ENCODE data around the gene MID2. TPM values are rescaled to one million over a fixed set of nuclear protein-coding genes. Genes with fewer than 3 reads are reported as not detected.

Gene MID2
- total RNA-seq, 1 experiment from 2014 or later, result 5.1 TPM

GRCh38 chrX:107826238-107827029 lies 768 bp downstream of the MID2 start:
- Histone ChIP-seq H3K9me2 (ENCODE audit: insufficient read depth) (no peaks in the 10 kb centered on the region), H3K4me3 (replicated peaks in 1 of 2; ENCODE audit: low read depth in 1 of 2, low read length in 2 of 2) (peak overlapping the region; percentile 49 to 60), H3K36me3 (ENCODE audit: control insufficient read depth in 1 of 2, insufficient read depth in 2 of 2, low read length in 2 of 2) (no peaks in the 10 kb centered on the region), H3K4me1 (ENCODE audit: control insufficient read depth in 1 of 2, insufficient read depth in 2 of 2, low read length in 2 of 2) (peaks cover 4 to 5% of the 10 kb centered on the region in 2 experiments; a peak in 2 of 4 replicates), H3K27me3 (ENCODE audit: insufficient read depth, low read length) (no peaks in the 10 kb centered on the region), H3K79me2 (ENCODE audit: insufficient read depth, low read length) (no peaks in the 10 kb centered on the region), H2AFZ (ENCODE audit: low read depth, low read length, poor library complexity, severe bottlenecking) (no peak overlapping the region), H3K27ac (ENCODE audit: low read depth, low read length) (peak overlapping the region; percentile 55), H3K4me2 (ENCODE audit: low read length) (peak overlapping the region; percentile 79), H4K20me1 (ENCODE audit: insufficient read depth) (no peaks in the 10 kb centered on the region), H3K9me3 (ENCODE audit: control insufficient read depth in 1 of 2, insufficient read depth in 1 of 2, low read depth in 1 of 2, low read length in 2 of 2) (no peaks in the 10 kb centered on the region), H3K9ac (ENCODE audit: low read length) (peak overlapping the region; percentile 47)
- TF ChIP-seq ZFX (IDR thresholded peaks at IDR 0.05) (peak; percentile 75), TCF7L2 (IDR thresholded peaks at IDR 0.05; ENCODE audit: borderline replicate concordance, extremely low read depth, insufficient read depth, insufficient read length) (no peak), MAX (IDR thresholded peaks at IDR 0.05) (0 out of 2 replicates have a peak, but pooled peaks have one; percentile 50)
- intact Hi-C loops (cut with micrococcal nuclease), result no loop called here
- ChIA-PET CTCF (no interaction called here), RAD21 (ENCODE audit: low non-redundant PET in 1 of 2, low total read pairs in 2 of 2, uncharacterized antibody in 2 of 2, unreplicated experiment in 2 of 2) (no interaction called here), POLR2A (no interaction called here)
- ATAC-seq (peak; percentile 74), DNase-seq (ENCODE audit: low read depth, low spot score) (no peak)
- no TSS peak for BruUV-seq (replicated peaks)

- no peaks in the 10 kb centered on the region for H4K20me1 ChIP-seq (ENCODE audit: insufficient read depth)
- ChIA-PET POLR2A (no interaction called here), CTCF (no interaction called here), RAD21 (ENCODE audit: low non-redundant PET in 1 of 2, low total read pairs in 2 of 2, uncharacterized antibody in 2 of 2, unreplicated experiment in 2 of 2) (no interaction called here)
- H3K4me2 ChIP-seq (ENCODE audit: low read length), result peak overlapping the region; percentile 79
- no peaks in the 10 kb centered on the region for H3K36me3 ChIP-seq (ENCODE audit: control insufficient read depth in 1 of 2, insufficient read depth in 2 of 2, low read length in 2 of 2)
- peak overlapping the region; percentile 55; the same call in 1 of the 2 replicates for H3K27ac ChIP-seq (ENCODE audit: low read depth, low read length)
- H3K9me3 ChIP-seq (ENCODE audit: control insufficient read depth in 1 of 2, insufficient read depth in 1 of 2, low read depth in 1 of 2, low read length in 2 of 2), result no peaks in the 10 kb centered on the region
- peak overlapping the region; percentile 41 to 60 for H3K4me3 ChIP-seq (replicated peaks in 1 of 2; ENCODE audit: low read depth in 1 of 2, low read length in 2 of 2)
- ATAC-seq (no peak), DNase-seq (ENCODE audit: low read depth, low spot score) (no peak)
- intact Hi-C loops (cut with micrococcal nuclease), result no loop called here
- H3K9me2 ChIP-seq (ENCODE audit: insufficient read depth), result no peaks in the 10 kb centered on the region
- peaks cover 4 to 5% of the 10 kb centered on the region in 2 experiments; a peak in 2 of 4 replicates for H3K4me1 ChIP-seq (ENCODE audit: control insufficient read depth in 1 of 2, insufficient read depth in 2 of 2, low read length in 2 of 2)
- no peaks in the 10 kb centered on the region for H3K79me2 ChIP-seq (ENCODE audit: insufficient read depth, low read length)
- H3K27me3 ChIP-seq (ENCODE audit: insufficient read depth, low read length), result no peaks in the 10 kb centered on the region
- peak overlapping the region; percentile 47 for H3K9ac ChIP-seq (ENCODE audit: low read length)
- TSS peak; percentile 31 for BruUV-seq (replicated peaks)
- H2AFZ ChIP-seq (ENCODE audit: low read depth, low read length, poor library complexity, severe bottlenecking), result no peak overlapping the region
- TF ChIP-seq TCF7L2 (IDR thresholded peaks at IDR 0.05; ENCODE audit: borderline replicate concordance, extremely low read depth, insufficient read depth, insufficient read length) (no peak), JUND (IDR thresholded peaks at IDR 0.05) (no peak), EZH2 (IDR thresholded peaks at IDR 0.05) (no peak), POLR2AphosphoS5 (IDR thresholded peaks at IDR 0.05; ENCODE audit: low read depth, low read length) (no peak), MAX (IDR thresholded peaks at IDR 0.05) (no peak), ZBTB33 (IDR thresholded peaks at IDR 0.05; ENCODE audit: extremely low read depth, insufficient replicate concordance, low read length) (no peak), RAD21 (IDR thresholded peaks at IDR 0.05; ENCODE audit: low read depth) (no peak), ELF1 (IDR thresholded peaks at IDR 0.05; ENCODE audit: borderline replicate concordance, low read depth) (no peak), SRF (IDR thresholded peaks at IDR 0.05; ENCODE audit: low read depth) (no peak), CEBPB (IDR thresholded peaks at IDR 0.05; ENCODE audit: low read depth) (no peak), YY1 (IDR thresholded peaks at IDR 0.05; ENCODE audit: extremely low read depth, insufficient replicate concordance, low read depth, low read length) (no peak), EZH2phosphoT487 (IDR thresholded peaks at IDR 0.05; ENCODE audit: borderline replicate concordance) (no peak), SP1 (IDR thresholded peaks at IDR 0.05; ENCODE audit: low read depth) (no peak)
Measured at GRCh38 chrX:107827030-107827831, 1.6 kb downstream of the MID2 start.

Measured in HCT116 (cell line).